HG03066 (cell line): ENCODE data around the gene OAF.

Experiments used
- ATAC-seq: cut with Tn5 transposase; IDR thresholded peaks from one replicate; pipeline ENCODE4 v1.9.1; 2021; ENCODE audit warnings: low read depth; ENCODE audit not compliant: unreplicated experiment

OAF gene

DNA sequence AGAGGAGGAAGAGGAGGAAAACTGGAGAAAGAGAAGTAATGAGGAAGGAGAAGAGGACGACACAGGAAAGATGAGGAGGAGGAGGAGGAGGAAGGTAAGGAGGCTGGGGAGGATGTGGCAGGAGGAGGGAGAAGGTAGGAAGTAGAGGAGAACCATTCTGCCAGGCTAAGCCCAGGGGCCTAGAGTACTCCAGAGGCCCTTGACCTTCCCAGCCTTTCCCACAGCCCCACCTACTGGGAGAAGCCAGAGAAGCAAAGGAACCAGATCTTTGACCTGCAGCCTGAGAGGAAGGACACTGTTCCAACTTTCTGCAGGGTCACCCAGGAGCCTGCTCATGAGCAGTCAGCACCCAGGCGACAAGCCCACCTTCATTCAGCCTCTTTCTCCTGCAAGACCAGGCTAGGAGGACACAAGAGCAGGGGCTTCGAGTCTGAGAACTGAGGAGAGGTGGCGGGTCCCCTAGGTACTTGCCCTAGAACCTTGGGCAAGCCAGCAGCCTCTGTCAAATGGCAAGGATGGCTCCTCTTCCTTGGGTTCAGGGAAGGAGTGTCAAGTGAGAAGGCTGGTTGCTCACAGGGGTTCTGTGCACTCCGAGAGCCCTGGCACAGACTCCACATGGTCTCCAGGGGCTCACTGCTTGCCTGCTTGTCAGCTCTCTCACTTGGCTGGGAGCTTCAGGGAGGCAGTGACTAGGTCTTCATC lies 27.9 kb upstream of the OAF start:
- ATAC-seq = no peak

DNA sequence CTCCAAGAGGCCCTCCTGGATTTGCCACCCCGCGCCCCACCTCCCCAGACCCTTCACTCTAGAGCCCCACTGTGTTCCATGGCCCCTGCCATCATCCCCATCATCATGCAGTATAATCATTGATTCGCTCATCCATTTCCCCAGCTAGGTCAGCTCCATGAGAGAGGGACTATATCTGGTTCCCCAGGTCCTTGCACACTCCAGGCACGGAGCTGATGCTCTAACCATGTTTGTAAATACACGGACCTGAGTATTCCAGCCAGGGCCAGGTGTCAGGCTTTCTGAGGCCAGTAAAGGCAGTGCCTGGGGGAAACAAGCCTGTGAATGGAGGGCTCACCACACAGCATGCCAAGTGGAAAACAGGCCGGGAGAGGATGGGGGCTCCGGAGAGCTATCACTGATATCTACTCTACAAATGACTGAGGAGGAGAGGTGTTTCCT lies 27.1 kb upstream of the OAF start:
- ATAC-seq = no peak

DNA sequence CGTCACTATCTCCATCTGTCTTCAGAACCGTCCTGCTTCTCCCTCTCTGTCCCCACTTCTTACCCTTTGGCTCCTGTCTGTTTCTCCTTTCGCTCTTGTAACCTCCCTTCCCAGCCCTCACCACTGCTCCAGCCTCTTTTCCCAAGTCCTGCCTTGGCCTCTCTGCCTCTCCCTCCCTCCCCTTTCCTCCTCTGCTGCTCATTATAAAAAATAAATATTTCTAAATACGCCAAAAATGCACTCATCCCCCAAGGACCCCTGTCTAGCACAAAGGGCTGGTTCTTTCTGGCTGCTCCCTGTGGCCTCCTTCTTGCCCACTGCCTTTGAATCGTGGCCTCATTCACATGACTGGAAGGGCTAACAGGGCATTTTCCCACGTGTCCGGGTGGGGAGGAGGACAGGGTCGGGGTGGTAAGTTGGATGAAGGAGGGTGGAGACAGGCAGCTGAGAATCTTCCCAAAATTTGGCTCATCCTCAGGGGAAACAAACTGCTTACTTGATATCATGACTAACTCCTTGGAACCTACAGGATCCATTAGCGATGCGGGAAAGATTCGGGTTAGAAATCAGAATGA lies 26.4 kb upstream of the OAF start:
- no peak for ATAC-seq

DNA sequence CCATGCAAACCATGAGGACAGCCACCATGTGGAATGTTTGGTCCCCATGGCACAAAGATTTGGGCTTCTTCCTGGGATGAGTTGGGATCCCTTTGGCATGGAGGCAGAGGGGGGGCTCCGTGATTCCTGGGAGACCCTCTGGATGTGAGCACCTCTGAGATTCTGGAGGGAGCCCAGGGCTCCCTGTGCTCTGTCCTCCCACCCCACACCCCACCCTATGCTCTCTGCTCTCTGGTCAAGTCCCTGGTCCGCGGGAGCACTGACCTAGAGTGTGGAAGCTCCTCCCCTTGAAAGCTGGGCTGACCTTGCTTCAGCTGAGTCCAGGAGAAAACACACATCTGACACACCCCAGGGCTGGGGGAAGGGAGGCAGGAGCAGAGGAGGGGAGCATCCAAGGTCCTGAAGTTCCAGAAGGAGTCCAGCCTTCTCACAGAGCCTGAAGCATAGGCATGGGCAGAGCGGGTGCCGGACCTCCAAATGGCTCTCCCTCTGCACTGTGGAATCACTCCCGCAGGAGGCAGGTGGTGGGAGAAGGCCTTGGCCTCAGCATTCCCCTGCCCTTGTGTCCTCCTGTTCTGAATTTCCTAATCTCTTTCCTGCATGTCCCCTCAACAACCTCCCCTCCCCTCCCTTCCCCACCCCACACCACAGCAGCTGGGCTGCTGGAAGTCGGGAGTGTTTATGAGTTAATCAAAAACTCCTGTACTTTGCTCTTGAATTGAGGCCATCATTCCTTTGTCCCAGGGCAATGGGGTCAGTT lies 25.7 kb upstream of the OAF start:
- no peak for ATAC-seq

DNA sequence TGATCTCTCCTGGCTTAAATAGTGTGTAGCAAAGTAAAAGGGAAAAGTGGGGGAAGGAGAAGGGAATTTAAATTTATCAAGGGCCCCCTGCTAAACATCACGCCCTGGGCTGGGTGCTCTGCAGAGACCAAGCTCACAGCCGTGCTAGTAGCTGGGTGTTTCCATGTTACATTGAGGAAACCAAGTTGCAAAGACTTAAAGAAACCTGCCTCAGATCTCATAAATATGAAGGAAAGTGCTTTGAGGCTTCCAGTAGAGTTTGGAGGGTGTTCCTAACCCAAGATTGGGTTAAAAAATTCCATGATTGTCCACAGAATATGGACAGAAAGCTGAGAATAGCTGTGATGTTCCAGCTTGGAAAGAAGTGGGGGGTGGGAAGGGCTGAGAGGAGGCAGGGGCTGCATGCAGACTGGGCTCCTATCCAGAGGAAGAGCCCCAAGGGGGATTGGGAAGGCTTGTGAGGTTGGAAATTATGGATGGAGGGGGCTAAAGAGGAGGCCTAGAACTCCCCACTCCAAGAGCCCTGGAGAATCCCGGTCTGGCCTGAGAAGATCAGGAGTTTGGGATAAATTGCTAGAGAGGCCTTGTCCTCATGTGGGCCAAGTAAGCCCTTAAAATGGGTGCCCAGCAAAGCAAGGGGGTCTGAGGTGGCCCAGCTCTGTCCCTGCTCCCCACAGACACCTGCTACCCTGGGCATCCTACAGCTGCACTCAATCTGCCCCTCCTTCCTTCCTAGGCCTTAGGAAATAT lies 25.0 kb upstream of the OAF start:
- ATAC-seq = no peak

DNA sequence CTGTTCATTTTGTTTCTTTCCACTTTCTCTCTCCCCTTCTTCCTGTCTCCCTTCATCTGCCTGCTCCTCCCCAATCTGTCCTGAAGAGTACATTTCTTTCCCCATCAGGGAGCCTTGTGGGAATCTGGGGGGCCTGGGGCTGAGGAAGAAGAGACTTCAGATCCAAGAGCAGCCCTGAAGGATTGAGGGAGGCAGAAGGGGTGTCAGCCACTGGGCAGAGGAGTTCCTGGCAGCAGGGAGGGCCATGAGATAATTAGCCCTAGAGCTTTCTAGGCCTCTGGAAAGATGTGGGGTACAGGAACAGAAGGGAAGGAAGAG lies 24.4 kb upstream of the OAF start:
- ATAC-seq = no peak

DNA sequence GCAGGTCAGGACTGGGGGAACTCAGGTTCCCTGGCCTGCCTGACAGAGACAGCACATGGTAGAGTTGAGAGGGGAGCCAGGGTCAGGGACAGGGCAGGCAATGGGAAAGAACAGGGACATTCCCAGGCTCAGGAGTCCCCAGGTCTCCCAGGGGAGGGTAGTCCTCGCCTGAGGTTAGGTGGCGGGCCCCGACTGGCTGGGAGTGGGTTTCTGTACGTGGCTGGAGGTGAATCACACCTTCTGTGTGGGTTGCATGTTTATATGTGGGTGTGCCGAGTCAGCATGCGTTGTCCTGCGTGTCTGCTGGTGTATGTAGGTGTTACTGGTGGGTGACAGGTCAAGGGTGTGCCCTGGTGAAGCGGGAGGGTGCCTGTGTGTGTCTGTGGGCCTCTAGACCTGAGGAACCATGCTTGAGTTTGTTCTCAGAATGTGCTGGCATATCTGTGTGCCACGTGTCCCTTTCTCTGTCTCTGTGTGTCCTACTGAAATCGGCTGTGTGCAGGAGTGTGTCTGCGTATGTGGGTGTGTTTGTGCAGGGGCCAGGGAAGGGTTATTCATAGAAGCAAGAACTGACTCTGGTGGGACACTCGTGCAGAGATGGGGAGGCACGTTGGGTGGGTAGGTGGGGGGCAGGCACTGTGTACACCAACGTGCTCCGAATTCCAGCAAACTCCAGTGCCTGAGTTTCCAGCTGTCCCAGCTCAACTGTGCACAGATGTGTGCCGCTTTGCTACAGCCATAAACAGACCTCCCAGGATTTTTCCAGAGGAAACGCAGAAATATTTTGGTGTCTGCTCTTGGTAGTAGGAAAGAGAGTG lies 23.8 kb upstream of the OAF start:
- no peak for ATAC-seq

DNA sequence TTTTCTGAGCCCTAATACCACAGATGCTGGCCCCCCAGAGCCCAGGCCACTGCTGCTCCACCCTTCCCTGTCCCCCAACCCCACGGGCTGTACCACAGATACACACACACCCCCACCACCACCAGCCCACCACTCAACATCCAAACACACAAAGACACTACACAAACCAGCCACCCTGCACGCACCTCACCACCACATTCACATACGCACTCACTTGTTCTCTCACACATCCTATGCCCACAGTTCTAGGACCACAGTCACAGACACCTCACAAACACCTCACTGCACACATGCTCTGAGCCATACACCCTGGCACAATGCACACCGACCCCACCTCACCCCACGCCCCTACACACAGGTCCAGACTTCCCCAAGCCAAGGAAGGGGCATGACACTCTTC lies 22.5 kb upstream of the OAF start:
- ATAC-seq = no peak

DNA sequence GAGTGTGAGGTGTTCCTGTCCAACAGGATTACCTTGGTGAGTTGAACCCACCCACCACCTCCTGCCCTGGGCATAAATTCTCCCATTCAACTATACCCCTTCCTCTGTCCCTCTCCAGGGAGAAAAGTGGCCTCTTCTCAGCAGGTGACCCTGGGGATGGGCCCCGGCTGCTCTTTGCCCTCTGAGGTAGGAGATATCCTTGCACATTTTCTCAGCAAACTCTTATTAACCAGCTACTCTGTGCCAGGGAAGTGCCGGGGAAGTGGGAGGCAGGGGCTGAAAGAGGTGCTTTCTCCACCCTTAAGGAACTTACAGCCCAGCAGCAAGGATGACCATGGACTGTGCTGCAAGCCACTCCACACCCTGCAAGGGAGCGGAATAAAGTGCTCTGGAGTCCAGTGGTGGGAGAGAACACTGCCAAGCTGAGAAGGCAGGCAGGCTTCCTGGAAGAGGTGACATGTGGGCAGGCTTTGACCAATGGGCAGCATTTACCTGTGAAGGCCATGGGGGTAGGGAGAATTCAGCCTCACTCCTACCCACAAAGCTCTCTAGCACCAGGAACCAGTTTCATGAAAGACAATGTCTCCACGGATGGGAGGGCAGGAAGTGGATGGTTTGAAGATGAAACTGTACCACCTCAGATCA lies 21.9 kb upstream of the OAF start:
- ATAC-seq = no peak

DNA sequence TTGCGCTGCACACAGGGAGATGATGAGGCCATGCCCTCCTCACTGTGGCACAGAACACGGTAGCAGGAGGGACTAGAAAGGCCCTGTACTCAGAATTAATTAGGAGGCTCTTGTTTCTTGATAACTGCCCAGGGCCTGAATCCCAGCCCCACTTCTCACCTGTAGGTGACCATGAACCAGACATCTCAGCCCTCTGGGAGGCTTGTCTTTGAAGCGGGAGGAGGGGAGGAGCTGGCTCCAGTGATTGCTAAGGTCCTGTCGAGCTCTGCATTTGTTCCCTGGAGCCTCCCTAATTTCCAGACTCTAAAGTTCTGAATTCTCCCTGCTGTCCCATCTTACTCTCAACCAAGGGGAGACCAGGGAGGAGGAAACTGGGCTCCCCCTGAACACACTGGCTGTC lies 19.8 kb upstream of the OAF start:
- ATAC-seq = no peak

DNA sequence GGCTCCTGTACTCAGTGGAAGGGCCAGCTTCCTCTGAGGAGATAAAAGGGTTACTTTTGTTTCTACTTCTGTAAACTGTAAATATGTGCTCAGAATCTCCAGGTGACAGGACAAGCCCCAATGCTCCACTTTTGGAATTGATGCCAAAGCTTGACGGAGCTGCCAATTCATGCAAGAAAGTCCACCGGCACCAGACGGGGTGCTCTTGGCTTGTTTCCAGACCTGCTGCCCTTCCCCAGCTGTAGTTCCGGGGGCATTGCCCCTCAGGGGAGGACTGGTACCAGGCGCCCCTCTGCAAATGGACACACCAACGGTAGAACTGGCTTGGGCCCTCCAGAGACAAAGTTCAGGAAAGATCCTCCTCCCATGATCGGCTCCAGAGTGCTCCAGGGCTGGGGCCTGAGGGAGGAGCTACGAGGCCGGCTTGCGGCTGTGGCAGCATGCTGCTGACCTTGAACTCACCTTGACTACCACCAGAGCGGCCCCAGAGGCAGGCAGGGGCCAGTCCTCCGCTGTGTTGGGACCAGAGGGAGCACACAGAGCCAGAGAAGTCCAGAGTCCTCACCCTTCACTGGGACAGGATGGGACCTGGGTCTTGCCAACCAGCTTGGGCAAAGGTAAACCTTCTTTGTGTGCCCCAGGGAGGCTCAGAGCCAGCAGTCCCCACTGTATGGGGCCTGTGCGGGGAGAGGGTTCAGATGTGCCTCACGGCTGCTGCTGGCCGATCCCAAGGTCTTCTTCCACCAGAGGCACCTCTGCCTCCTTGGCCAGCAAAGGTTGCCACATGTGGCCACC lies 17.8 kb upstream of the OAF start:
- no peak for ATAC-seq

DNA sequence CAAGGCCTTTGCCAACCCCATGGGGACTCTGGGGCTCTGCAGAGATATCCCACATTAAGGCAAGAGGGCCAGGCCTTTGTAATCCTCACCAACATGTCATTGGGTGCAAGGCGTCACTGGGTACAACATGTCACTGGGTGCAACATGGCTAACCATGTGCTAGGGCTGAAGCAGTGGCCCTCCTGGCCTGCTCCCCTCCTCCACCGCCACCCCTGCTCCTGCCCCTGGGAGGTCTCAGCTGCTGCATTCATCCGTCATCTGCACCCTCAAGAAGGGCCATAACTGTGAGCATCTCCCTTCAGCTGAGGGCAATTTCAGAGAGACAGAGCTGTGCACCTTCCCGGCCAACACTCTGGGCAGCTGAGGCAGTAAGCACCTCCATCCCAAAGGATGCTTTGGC lies 16.7 kb upstream of the OAF start:
- no peak for ATAC-seq

DNA sequence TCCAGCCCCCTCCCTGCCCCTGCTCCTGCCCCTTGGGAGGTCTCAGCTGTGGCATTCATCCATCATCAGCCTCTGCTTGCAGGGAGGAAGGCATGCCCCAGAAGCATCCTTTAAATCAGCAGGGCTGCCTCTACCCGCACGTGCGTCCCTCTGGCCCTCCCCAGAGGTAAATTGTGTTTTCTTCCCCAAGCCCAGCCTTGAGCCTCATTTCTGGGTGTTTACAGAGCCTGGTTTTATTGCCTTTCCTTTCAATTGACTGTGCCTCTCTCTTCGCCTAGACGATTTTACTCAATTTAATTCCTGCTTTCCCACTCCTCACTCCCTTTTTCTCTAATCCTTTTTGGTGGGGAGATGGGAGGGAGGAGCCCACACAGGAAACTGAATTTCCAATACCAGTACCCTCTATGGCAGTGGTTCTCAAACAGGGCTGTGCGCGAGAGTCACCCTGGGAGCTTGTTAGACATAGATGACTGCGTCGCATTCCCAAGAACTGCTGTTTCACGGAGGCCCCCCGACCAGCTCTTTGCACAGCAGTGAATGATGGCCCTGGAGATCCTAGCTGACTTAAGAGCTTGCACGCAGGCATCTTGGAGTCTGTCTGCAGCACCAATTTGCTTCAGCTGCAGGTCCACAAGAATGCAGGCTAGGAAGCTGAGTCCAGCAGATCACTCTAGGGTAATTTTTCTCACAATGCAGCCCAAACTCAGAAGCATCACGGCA lies 15.1 kb upstream of the OAF start:
- no peak for ATAC-seq

DNA sequence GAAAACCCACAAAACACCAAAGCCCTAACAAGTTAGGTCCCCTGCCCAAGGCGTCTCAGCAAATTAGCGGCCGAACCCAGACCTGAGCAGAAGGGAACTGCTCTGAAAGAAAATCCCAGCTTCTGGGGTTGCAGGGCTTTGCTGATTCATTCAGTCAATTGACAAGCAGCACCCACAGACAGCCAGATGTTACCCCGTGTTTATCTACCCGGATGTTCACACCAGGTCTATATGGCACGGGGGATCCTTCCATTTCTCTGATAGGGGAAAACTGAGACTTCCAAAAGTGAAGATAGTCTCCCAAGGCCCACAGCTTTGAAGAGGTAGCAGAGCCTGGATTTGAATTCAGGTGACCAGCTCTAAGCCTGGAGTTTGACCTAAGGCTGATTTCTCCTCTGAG lies 14.0 kb upstream of the OAF start:
- no peak for ATAC-seq

DNA sequence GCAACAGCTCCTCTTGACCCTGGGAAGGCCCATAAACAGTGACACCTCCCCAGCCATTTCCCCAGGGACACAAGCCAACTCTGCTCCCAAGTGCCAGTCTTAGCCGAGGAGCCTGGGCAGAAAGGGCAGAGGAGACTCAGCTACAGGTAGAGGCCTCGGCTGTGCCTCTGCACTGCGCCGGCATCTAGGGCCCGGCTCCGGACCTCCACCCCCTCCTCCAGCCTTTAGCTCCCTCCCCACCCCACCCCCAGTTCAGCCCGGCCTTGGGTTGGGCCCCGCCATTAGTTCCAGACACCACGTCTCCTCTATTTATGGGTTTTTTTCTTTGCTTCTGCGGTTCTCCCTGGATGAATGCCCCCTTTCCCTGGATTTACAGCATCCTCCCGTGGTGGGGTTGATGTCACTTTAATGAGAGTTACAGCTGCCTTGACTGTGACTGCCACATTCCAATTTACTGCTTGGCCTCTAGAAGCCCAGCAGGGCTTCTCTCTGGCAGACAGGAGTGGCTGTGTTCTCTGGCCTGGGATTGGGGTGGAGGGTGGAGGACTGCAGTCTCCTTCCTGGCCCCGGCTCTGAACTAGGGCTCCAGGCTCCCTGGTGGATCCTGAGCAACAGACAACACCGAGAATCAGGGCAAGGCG lies 13.5 kb upstream of the OAF start:
- no peak for ATAC-seq

DNA sequence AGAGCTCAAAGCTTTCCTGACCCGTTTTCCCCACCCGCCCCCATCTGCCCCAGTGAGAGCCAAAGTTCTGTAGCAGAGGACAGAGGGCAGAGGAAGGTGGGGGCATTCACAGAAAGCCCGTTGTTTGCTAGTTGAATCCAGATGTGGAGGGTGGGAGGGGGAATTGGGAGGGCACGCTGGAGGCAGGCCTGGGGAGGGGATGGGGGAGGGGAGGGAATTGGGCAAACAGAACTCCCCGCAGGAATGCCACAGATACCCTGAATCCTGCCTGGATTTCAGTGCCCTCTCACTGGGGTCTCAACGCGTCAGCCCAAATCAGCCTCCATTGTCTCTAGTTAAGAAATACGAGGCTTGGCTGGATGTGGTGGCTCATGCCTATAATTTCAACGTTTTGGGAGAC lies 12.9 kb upstream of the OAF start:
- ATAC-seq = no peak

DNA sequence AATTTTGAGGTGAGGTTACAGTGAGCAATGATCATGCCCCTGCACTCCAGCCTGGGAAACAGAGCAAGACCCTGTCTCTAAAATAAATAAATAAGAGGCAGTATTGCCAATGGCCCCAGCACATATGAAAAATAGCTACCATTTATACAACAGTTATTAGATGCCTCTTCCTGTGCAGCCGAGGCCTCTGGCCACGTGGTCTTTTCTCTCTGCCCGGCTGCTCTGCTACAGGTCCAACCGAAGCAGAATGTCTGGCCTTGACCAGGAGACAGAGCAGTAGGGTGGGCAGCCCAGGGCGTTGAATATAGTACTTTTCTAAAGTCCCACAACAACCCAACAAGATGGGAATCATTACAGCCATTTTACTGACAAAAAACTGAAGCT lies 12.4 kb upstream of the OAF start:
- ATAC-seq = no peak

DNA sequence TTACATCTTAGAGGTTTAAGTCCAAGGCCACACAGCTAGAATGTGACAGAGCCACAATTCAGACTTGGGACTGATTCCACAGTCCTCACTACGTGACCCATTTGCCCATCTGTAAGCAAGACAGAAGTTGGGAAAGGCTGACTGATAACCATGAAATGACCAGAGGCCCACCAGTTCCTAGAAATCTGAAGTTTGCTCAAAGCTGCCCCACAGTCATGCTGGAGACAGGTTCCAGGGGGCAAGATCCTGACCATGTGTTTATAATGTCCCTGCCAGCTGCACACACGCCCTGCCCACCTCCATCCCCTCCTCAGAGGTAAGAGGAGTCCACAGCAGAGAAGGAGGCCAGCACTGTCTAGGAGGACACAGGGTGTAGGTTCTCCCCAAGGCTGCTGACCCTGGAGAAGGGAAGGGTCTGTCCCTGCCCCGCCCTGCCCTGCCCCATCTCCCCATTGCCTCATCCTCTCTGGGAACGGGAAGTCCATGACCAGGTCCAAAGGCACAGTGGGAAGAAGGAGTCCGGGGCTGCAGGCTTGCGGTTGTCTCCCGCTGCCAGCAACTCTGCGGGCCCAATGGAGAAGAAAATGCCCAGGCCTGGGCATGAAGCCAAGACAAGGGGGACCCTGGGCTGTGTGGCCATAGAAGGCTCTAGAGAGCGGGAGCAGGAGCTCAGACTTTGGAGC lies 11.9 kb upstream of the OAF start:
- no peak for ATAC-seq
